K562 (cell line): ENCODE results near the gene IL23A. TPM values are rescaled to one million over a fixed set of nuclear protein-coding genes. Genes with fewer than 3 reads are reported as not detected.

Experiments used
- ARID2 ChIP-seq: fragments of 450-650 bp; IDR thresholded peaks from 2 replicates; pipeline ENCODE4 v1.6.1; 2017; ENCODE audit warnings: antibody characterized with exemption, mild to moderate bottlenecking
- COPS2 ChIP-seq: fragments of 450-650 bp; conservative IDR thresholded peaks from 2 replicates; pipeline ENCODE4 v1.6.1; 2016; ENCODE audit warnings: mild to moderate bottlenecking, moderate library complexity
- ELF1 ChIP-seq: fragments of 200-800 bp; sonication (Bioruptor generic); IDR thresholded peaks from 2 replicates; pipeline ENCODE4 v1.6.1; 2016; ENCODE audit warnings: missing genetic modification characterization, missing compliant biosample characterization
- ELK3 ChIP-seq: fragments of 450-650 bp; formaldehyde crosslinking; IDR thresholded peaks from 2 replicates; pipeline ENCODE4 v1.4.0; 2020; ENCODE audit warnings: mild to moderate bottlenecking
- EP300 ChIP-seq: IDR thresholded peaks from 2 replicates; pipeline ENCODE4 v1.6.1; 2012; ENCODE audit warnings: low read length, improper control_type of control experiment
- FOS ChIP-seq: IDR thresholded peaks from 3 replicates; pipeline ENCODE4 v1.6.1; 2011; ENCODE audit not compliant: insufficient read length; ENCODE audit errors: extremely low read depth
- GMEB1 ChIP-seq: fragments of 250-450 bp; sonication (Bioruptor Pico); IDR thresholded peaks from 2 replicates; pipeline ENCODE4 v1.4.0; 2020; ENCODE audit warnings: mild to moderate bottlenecking
- GTF2E2 ChIP-seq: fragments of 200-800 bp; sonication (Bioruptor generic); IDR thresholded peaks from 2 replicates; pipeline ENCODE4 v1.6.1; 2016; ENCODE audit warnings: missing genetic modification characterization, missing compliant biosample characterization
- MAFF ChIP-seq: IDR thresholded peaks from 2 replicates; pipeline ENCODE4 v1.6.1; 2012; ENCODE audit warnings: low read length, improper control_type of control experiment
- MAFK ChIP-seq: IDR thresholded peaks from 2 replicates; pipeline ENCODE4 v1.6.1; 2011; ENCODE audit warnings: low read length, improper control_type of control experiment
- NCOA1 ChIP-seq: fragments of 450-650 bp; IDR thresholded peaks from 2 replicates; pipeline ENCODE4 v1.6.1; 2016; ENCODE audit warnings: low read depth
- NFE2 ChIP-seq: IDR thresholded peaks from 2 replicates; pipeline ENCODE4 v1.6.1; 2014; ENCODE audit warnings: antibody characterized with exemption, low read depth
- TAF1 ChIP-seq: IDR thresholded peaks from 2 replicates; pipeline ENCODE4 v1.6.1; 2011; ENCODE audit warnings: mild to moderate bottlenecking, low read length, moderate library complexity; ENCODE audit not compliant: insufficient read depth, control insufficient read depth, severe bottlenecking; ENCODE audit errors: extremely low read depth
- TAF7 ChIP-seq: fragments of 450-650 bp; IDR thresholded peaks from 2 replicates; pipeline ENCODE4 v1.6.1; 2016; ENCODE audit warnings: missing genetic modification characterization, missing compliant biosample characterization
- U2AF1 ChIP-seq: fragments of 200-400 bp; formaldehyde crosslinking; optimal IDR thresholded peaks from 2 replicates; pipeline ENCODE3; 2017; ENCODE audit warnings: mild to moderate bottlenecking, low read depth, low read length, moderate library complexity
- ZNF174 ChIP-seq: fragments of 250-450 bp; sonication (Bioruptor Pico); IDR thresholded peaks from 2 replicates; pipeline ENCODE4 v1.4.0; 2020; ENCODE audit warnings: mild to moderate bottlenecking
- ZNF263 ChIP-seq: sonication (generic); formaldehyde crosslinking; IDR thresholded peaks from 2 replicates; pipeline ENCODE4 v1.8.0; 2022; ENCODE audit warnings: mild to moderate bottlenecking, missing genetic modification reagents, borderline replicate concordance
- ZNF830 ChIP-seq: fragments of 250-450 bp; sonication (Bioruptor Pico); IDR thresholded peaks from 2 replicates; pipeline ENCODE4 v1.5.0; 2021; ENCODE audit warnings: mild to moderate bottlenecking
- polyA plus RNA-seq, 8 experiments: library from polyadenylated mRNA; depleted of rRNA in 4 of 8; stranded (reverse) in 5 of 8; unstranded in 3 of 8; fragments of >200 nt; fragmentation: Nextera tagmentation in 2 of 8; fragmentation: Illumina TruSeq in 1 of 8; extraction: Ambion mirVana in 2 of 8; extraction: Trizol in 1 of 8; gene quantifications; 2 replicates each; pipeline versions ENCODE4 v1.2.1 to v1.2.3, GENCODE V29; 2011 to 2014; ENCODE audit warnings: inconsistent platforms in 1 of 8, missing spikeins in 1 of 8
- total RNA-seq, 7 experiments: library from RNA; depleted of rRNA in 6 of 7; stranded (reverse); fragments of >200 nt in 6 of 7; fragmentation: Illumina TruSeq in 2 of 7; extraction: Trizol in 2 of 7; gene quantifications; 2 replicates each; pipeline versions ENCODE4 v1.2.1 to v1.2.3, GENCODE V29; 2011 to 2021; ENCODE audit warnings: low replicate concordance in 1 of 7
- TF ChIP-seq, protein P1 (sequence below): sonication (generic); formaldehyde crosslinking; IDR thresholded peaks from 2 replicates; pipeline ENCODE4 v1.8.0; 2023; ENCODE audit warnings: mild to moderate bottlenecking, missing genetic modification reagents
- TF ChIP-seq, protein P2 (sequence below): fragments of 450-650 bp; IDR thresholded peaks from 2 replicates; pipeline ENCODE4 v1.6.1; 2016; ENCODE audit warnings: borderline replicate concordance

IL23A gene
- total and polyA plus RNA-seq, 9 of the 15 experiments (the other 6 are each of a cell fraction or from before 2014, with no cell fraction given), result 4.4 to 37.2 (median 9.6) TPM

DNA sequence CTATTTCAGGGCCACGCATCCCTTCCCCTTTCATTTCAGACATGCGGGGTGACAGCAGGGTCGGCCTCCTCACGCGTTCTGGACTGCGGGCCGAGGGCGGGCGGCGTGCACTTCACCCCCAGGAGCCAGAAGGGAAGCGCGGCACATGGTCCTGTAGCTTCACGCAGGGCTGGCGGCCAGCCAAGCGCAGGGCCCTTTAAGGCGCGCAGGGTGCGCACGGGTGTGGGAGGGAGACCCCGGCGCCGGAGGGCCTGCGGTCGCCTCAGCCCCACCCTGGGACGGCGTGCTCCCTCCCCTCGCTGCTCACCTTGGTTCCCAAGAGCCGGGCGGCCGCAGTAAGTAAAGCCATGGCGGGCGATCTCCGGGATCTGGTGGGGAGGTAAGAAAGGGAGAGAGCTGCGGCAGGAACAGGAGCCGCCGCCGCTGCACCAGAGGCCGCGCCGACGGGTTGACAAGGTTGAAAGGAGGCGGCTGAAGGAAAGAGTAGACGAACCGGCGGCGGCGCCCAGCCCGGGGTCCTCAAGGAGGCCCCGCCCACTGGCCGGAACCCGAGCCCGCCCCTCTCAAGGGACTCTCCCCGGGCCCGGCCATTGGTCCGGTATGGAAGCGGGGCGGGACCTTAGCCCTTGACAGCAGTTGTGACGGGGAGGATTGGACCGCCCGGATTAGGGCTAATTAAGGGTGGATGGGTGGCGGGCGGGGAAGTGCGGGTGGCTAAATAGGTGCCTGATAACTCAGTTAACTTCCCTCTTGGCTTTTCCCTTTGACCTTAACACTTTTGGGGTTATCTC, 38.6 kb upstream of the IL23A start, which contains the start of gene CS (continued):
- TF ChIP-seq ELK3 (CRISPR knock-in tag), result no peak
- no peak for TF ChIP-seq ZNF174 (CRISPR knock-in tag)
- TF ChIP-seq GTF2E2 (tag), result peak; percentile 93
- 0 out of 2 replicates have a peak, but pooled peaks have one; percentile 14 for TF ChIP-seq ZNF263 (CRISPR knock-in tag)
- TF ChIP-seq COPS2, result no peak
- peak; percentile 6; the same call in 1 of the 2 replicates for TF ChIP-seq ELF1 (tag)
- TF ChIP-seq MAFK, result no peak
- TF ChIP-seq, protein P1, sequence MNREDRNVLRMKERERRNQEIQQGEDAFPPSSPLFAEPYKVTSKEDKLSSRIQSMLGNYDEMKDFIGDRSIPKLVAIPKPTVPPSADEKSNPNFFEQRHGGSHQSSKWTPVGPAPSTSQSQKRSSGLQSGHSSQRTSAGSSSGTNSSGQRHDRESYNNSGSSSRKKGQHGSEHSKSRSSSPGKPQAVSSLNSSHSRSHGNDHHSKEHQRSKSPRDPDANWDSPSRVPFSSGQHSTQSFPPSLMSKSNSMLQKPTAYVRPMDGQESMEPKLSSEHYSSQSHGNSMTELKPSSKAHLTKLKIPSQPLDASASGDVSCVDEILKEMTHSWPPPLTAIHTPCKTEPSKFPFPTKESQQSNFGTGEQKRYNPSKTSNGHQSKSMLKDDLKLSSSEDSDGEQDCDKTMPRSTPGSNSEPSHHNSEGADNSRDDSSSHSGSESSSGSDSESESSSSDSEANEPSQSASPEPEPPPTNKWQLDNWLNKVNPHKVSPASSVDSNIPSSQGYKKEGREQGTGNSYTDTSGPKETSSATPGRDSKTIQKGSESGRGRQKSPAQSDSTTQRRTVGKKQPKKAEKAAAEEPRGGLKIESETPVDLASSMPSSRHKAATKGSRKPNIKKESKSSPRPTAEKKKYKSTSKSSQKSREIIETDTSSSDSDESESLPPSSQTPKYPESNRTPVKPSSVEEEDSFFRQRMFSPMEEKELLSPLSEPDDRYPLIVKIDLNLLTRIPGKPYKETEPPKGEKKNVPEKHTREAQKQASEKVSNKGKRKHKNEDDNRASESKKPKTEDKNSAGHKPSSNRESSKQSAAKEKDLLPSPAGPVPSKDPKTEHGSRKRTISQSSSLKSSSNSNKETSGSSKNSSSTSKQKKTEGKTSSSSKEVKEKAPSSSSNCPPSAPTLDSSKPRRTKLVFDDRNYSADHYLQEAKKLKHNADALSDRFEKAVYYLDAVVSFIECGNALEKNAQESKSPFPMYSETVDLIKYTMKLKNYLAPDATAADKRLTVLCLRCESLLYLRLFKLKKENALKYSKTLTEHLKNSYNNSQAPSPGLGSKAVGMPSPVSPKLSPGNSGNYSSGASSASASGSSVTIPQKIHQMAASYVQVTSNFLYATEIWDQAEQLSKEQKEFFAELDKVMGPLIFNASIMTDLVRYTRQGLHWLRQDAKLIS, result no peak
- peak; percentile 47; the same call in 1 of the 2 replicates for TF ChIP-seq NFE2
- peak; percentile 75 for TF ChIP-seq TAF7 (tag)
- TF ChIP-seq ZNF830 (CRISPR knock-in tag), result no peak
- TF ChIP-seq MAFF, result no peak
- TF ChIP-seq NCOA1, result no peak
- no peak for TF ChIP-seq U2AF1
- peak; percentile 82 for TF ChIP-seq GMEB1 (CRISPR knock-in tag)
- TF ChIP-seq, protein P2, sequence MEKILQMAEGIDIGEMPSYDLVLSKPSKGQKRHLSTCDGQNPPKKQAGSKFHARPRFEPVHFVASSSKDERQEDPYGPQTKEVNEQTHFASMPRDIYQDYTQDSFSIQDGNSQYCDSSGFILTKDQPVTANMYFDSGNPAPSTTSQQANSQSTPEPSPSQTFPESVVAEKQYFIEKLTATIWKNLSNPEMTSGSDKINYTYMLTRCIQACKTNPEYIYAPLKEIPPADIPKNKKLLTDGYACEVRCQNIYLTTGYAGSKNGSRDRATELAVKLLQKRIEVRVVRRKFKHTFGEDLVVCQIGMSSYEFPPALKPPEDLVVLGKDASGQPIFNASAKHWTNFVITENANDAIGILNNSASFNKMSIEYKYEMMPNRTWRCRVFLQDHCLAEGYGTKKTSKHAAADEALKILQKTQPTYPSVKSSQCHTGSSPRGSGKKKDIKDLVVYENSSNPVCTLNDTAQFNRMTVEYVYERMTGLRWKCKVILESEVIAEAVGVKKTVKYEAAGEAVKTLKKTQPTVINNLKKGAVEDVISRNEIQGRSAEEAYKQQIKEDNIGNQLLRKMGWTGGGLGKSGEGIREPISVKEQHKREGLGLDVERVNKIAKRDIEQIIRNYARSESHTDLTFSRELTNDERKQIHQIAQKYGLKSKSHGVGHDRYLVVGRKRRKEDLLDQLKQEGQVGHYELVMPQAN, result peak; percentile 96
- TF ChIP-seq ARID2, result no peak
- peak; percentile 16; the same call in 1 of the 2 replicates for TF ChIP-seq EP300
- peak; percentile 65 for TF ChIP-seq FOS
- TF ChIP-seq TAF1, result peak; percentile 57
